ENCODE results near the gene ABCB9.

ABCB9 gene

DNA sequence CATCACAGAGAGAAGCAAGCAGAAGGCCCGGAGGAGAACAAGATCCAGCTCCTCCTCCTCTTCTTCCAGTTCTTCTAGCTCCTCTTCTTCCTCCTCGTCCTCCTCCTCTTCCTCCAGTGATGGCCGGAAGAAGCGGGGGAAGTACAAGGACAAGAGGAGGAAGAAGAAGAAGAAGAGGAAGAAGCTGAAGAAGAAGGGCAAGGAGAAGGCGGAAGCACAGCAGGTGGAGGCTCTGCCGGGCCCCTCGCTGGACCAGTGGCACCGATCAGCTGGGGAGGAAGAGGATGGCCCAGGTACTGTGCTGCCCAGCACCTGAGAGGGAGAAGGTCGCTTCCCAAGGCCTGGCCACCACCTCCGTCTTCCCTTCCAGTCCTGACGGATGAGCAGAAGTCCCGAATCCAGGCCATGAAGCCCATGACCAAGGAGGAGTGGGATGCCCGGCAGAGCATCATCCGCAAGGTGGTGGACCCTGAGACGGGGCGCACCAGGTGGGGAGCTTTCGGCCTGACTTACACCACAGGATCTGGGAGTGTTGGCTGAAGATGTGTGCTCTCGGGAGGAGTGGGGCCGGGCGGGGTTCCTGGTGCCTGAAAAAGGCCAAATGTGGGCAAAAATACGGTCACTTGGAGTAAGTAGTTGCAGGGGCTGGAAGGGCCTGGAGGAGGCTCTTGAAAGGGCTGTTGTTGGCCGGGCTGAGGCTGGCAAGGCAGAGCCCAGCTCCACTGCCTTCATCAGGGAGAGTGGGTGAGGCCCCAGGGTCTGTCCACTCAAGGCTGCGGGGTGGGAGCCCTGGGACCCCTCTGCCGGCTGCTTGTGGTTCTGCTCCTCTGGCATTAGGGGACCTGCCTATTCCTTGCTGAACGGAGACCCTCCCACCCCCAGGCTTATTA, 15.6 kb upstream of the ABCB9 start:
- no peak for DNase-seq (ENCODE audit: low read depth)

DNA sequence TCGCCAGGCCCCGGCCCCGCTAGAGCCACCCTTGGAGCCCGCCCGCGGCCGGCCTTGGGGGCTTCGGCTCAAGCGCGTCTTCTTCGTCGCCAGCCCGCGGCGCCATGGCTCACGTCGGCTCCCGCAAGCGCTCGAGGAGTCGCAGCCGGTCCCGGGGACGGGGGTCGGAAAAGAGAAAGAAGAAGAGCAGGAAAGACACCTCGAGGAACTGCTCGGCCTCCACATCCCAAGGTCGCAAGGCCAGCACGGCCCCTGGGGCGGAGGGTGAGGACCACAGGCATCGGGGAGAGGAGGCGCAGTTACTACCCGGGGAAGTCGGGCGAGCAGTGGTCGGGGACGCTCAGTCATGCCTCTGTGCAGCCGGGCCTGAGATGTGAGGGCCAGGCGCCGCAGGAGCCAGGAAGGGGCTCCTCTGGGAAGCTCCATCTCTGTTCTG, 14.8 kb upstream of the ABCB9 start:
- DNase-seq (ENCODE audit: low read depth), result no peak

DNA sequence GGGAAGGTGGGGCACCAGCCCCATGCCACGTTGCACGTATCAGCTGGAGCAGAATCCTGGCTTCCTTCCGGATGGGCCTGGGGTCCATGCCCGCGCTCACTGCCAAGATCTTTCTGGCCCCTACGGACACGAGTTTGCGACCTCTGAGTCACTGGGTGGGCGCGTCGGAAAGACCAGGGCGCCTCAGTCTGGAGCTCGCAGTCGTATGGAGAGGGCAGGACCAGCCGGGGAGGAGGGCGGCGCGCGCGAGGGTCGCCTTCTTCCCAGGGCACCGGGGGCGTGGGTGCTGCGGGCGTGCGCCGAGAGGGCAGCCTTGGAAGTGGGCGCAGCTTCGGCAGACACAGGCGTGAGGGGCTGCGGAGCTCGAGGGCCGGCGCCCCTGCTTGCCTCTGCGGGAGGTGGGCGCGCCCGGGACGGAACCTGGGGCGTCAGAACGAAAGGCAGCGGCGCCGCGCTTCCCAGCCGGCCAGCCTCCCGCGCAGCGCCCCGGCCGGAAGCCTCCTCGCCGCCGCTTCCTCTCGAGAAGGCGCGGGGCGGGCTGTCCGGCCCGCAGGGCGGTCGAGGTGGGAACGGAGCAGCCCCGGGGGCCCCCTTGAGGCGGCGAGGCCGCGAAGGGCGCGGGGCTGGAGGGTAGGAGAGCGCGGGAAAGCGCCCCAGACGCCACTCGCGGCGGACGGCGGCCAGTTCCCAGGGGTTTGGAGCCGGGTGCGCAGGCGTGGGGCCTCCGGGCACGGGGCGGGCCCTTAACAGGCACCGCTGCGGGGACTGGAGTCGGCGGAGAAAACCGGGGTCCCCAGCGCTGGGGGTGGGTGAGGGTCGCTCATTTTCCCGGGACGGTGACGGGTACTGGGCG, 14.1 kb upstream of the ABCB9 start, which contains the start of gene ARL6IP4:
TSS of gene ARL6IP4 (plus strand) at position 499 of the 853 bp plus-strand sequence. CDS start 459 bp downstream, outside the sequence.
- peak; percentile 47 for DNase-seq (ENCODE audit: low read depth)

DNA sequence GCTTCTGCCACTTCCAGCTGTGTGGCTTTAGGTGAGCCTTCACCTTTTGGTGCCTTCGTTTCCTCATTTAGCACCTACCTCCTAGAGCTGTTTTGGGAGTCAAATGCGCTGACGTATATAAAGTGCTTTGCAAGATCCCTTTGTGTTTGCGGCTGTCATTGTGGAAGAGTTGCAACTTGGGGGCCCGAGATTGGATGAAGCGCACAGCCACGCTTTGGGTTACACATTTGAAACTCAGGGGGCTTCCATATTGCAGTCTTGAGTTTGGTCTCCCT, 13.6 kb upstream of the ABCB9 start:
- no peak for DNase-seq (ENCODE audit: low read depth)

DNA sequence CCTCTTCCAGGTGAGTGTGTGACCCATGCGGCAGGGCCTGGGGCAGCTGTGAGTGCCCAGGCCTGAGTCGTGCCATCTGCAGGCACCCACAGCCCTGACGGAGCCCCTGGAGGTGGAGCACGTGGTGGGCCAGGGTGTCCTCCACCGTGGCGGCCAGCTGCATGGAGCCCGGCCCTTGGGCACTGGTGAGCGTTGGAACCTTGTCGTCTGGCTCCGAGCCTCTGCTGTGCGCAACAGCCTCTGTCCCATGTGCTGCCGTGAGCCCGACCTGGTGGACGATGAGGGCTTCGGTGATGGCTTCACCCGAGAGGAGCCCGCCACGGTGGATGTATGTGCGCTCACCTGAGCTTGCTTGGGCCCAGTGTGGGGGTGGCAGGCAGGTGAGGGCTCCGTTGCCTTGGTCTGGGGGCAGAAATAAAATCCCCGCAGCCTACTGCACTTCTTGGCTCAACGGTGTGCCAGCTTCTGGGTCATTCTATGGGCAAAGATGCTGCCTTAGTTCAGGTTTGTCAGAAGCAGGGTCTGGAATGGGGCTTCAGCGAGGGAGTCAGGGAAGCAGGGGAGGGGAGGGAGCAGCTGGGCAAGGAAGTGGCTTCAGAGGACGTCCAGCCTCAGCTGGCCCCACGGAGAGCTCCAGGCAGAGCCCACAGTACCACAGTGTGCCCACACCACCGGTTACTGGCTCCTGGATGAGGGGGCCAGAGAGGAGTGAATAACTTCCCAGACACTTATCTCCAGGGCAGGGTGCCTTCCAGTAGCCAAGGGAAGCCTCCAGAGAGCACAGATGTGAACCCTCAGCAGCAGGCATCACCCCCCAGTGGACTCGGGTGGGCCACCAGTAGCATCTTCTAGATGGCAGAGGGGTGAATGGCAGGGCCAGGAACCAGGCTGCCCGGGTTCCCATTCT, 13.0 kb upstream of the ABCB9 start:
- no peak for DNase-seq (ENCODE audit: low read depth)

DNA sequence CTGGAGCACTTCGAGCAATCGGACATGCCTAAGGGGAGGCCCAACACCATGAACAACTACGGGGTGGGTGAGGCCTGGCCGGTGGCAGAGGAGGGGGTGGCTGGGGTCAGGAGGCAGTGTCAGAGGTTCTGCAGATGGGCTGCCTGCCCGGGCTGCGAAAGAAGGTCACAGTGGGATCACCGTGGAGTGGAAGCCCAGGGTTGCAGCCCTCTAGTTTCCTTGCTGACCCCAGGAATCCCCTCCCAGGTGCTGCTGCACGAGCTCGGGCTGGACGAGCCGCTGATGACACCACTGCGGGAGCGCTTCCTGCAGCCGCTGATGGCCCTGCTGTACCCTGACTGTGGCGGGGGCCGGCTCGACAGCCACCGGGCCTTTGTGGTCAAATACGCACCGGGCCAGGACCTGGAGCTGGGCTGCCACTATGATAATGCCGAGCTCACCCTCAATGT, 12.3 kb upstream of the ABCB9 start:
- DNase-seq (ENCODE audit: low read depth), result no peak

DNA sequence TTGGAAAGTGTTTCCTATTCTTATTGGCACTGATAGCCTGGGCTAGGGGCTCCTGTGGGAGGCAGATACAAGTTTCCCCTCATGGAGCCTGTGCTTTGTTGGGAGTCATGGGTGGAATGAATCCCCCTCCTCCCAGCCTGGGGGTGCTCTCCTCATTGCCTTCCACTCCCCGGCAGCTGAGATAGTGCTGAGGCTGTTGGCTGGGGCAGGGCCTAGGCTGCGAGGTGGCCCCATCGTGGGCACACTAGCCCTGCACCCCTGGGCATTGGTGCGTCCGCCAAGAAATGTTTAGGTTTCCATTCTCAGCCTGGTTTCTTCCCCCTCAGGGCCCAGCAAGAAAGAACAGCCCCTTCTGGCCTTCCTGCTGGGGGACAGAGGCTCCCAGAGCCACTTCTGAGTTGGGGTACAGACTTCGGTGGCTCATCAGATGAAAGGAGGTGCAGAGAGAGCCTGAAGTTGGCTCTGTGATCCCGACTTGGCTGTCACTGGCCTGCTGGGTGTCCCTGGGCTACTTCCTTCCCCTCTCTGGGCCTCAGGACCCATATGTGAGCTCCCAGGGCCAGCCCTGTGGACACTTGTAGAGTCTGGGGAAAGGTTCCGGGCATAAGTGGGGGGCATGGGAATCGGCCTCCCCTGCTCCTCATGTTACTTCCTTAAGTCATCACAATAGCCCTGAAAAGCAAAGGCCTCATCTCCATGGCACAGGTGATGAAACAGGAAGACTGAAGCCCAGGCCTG, 11.6 kb upstream of the ABCB9 start:
- DNase-seq (ENCODE audit: low read depth), result no peak

DNA sequence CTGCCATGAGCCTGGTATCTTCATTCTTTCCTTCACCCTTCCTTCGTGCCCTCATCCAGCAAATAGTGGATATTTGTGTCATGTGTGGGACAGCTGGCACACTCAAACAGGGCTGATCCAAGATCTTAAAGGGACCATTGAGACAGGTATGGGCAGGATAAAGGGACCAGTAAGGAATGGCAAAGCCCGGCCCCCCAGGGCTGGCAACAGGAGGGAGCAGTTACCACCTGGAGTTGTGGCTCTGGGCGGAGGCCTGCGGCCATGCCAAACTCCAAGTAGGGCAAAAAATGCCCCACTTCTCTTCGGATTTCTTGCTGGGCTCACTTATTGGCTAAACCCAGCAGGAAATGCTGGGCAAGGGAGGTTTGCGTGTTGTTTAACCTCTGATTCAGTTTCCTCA, 10.9 kb upstream of the ABCB9 start:
- DNase-seq (ENCODE audit: low read depth), result no peak

DNA sequence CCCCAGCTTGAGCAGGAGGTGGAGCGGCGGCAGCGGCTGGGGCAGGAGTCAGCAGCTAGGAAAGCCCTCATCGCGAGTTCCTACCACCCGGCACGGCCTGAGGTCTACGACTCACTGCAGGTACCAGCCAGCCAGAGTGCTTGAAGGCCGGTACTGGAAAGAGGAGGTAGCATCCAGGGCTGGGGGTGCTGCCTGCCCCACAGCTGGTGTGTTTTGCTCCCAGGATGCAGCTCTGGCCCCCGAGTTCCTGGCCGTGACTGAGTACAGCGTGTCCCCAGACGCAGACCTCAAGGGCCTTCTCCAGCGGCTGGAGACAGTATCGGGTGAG, 10.3 kb upstream of the ABCB9 start:
- DNase-seq (ENCODE audit: low read depth), result no peak

DNA sequence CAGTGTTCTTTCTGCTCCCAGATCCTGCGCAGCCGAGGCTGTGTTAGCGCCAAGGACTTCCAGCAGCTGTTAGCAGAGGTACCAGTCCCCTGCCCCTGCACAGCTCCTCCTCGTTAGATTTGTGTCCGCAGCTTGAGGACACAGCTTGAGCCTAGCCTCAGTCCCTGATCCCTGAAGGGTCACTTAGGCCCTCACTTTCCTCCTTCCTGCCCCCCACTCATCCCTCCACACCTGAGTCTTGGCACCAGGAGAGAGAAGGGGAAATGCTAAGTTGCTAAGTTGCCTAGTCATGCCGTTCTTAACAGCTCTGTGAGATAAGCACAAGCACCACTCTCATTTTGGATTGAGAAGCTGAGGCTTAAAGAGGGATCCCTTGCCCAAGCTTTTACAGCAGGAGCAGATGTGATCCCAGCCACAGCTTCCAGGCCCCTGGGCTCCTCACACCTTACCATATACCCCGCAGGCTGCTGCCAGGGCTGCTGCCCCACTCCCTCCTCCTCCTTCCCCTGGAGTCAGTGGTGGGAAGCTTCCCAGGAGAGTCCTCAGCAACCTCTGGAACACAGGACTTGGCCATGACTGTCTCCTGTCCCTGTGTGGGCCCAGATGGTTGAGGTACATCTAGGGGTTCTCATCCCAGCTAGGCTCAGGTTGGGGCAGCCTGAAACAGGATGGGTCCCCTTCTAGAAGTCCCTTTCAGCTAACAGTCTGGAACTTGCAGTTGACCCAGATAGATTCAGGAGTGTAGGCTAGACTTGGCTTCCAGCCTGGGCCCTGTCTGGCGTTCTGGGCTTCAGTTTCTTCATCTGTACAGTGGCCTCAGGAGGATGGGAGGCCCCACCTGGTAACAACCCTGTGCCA, 9.8 kb upstream of the ABCB9 start:
- no peak for DNase-seq (ENCODE audit: low read depth)

DNA sequence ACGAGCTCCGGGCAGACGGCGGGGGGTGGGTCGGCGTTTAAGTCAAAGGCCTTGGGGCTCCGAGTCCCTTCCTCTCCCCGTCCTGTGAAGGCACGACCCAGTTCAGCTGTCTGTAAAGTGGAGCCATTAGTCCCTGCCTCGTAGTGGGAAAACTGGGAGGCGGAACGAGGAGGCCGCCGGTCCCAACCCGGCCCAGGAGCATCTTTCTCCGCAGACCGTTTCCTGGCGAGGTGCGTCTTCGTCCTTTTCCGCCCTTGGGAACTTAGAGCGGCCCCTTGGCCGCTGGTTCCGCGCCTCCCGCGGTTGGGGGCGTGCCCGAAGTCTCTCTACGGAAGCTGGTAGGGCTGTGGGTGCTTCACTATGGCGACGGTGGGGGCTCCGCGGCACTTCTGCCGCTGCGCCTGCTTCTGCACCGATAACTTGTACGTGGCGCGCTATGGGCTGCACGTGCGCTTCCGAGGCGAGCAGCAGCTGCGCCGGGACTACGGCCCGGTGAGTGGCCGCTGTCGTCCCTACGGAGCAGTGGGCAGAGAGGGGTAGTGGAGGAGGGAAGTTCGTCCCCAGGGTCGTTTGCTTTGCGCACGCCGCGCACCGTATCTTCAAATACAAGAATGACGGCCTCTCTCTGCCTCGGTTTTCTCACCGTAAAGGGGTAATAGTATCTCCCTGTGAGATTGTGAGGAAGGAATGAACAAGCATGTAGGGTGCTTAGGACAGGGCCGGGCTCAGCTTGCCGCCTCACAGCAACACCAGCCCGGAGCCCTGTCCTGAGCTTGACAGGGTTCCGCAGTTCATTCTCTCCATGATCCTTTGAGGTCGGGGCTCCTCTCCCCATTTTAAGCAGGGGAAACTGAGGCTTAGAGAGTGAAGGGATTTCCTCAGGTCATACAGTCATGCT, 8.9 kb upstream of the ABCB9 start, which contains the start of gene OGFOD2:
TSS of gene OGFOD2 (plus strand) at position 353 of the 898 bp plus-strand sequence. CDS start at position 361, 8 bp downstream.
- DNase-seq (ENCODE audit: low read depth), result peak; percentile 87

DNA sequence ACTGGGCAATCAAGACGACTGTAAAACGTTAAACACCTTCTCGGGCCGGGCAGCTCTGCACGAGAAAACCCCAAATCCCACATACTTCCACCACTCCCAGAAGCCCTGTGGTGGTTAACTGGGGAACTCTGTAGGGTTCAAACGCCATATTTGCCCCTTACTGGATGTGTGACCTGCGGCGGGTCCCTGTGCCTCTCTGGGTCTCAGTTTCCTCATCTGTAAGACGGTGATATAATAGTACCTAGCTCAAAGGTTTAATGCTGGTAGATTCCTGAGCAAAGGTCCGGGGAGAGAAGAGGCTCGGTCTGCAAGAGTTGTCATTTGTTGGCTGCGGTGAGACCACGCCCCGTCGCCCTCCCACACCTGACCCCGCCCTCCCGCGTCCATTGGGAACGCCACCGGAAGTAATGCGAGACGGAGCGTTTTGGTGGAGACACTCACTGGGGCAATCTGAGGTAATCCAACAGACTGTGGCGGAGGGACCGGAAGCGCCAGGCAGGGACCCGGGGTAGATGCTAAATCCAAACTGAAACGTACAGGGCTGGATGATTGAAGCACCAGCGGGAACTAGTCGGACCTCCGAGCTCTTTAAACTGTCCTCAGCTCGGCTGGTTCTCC, 8.1 kb upstream of the ABCB9 start:
- DNase-seq (ENCODE audit: low read depth), result peak; percentile 99

DNA sequence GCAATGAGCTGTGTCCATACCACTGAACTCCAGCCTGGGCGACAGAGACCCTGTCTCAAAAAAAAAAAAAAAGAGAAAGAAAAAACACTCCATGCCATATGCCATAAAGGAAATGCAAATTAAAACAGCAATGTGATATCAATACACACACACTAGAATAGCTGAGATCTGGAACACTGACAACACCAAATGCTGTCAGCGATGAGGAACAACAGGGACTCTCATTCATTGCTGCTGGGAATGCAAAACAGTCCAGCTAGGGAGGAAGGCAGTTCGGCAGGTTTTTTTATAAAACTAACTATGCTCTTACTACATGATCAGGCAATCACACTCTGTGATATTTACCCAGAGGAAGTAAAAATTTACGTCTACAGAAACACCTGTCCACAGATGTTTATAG, 3.4 kb upstream of the ABCB9 start:
- DNase-seq (ENCODE audit: low read depth), result no peak

DNA sequence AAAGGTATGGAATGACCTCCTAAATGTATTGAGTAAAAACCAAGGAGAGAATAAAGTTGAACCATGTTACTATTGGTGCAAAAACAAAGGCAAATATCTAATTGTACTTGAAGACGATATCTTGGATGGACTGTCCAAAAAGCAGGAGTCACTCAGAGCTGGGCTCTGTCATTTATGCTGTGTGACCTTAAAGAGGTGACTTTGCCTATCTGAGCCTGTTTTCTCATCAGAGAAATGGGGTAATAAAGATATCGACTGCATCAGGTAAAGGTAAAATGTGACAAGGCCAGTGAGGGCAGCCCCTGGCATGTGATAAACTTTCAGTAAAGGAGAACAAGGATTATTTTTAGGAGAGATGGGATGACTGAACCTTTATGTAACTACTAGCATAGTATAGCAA, 1.8 kb upstream of the ABCB9 start:
- no peak for DNase-seq (ENCODE audit: low read depth)

DNA sequence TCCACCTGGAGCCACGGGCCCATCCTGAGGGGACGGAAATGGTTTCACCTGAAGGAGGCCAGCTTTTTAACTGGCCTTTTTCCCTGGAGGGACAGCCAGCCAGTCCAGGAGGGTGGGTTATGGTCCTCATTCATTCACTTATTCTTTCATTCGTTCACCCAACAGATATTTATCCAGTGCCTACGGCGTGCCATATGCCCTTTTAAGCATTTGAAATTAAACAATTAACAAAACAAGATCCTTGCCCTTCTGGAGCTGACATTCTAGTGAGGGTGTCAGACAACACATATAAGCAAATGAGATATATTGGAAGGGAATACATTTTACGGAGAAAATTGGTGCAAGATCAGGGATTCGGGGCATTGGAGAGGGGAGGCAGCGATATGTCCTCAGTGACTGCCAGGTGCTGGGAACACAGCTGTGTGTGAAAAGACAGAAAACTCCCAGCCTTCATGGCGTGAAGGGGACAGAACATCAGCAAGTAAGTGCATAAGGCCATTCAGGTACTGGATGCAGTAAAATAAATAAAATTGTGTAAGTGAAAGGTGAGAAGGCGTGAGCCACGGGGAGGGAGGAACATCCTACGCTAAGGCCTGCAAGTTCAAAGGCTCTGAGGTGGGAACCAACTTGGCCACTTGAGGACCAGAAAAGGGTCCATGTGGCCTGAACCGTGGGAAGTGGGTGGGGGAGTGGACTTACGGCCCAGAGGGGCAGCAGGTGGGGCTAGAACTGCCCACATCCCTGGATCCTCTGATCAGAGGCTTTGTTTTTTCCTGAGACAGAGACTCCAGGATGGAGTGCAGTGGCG, 684 bp upstream of the ABCB9 start:
- DNase-seq (ENCODE audit: low read depth), result no peak

DNA sequence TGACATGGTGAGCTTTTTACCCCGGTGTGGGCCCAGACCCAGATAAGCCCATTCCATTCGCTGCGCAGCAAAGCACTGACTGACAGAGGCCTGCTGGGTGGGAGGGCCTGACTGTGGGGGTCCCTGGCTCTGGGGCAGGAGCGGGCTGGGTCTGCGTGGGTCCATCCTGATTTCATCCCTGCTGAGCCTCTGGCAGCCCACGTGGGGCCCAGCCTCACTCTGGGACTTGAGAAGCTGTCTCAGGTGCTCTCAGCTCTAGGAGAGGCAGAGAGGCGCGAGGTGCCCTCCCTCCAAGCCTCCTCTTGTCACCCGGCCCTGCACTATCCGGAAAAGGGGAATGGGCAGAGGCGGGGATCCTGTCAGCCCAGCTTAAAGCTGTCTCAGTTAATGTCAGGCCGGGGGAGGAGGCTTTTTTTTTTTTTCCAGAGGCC, 927 bp downstream of the ABCB9 start:
- no peak for DNase-seq (ENCODE audit: low read depth)

DNA sequence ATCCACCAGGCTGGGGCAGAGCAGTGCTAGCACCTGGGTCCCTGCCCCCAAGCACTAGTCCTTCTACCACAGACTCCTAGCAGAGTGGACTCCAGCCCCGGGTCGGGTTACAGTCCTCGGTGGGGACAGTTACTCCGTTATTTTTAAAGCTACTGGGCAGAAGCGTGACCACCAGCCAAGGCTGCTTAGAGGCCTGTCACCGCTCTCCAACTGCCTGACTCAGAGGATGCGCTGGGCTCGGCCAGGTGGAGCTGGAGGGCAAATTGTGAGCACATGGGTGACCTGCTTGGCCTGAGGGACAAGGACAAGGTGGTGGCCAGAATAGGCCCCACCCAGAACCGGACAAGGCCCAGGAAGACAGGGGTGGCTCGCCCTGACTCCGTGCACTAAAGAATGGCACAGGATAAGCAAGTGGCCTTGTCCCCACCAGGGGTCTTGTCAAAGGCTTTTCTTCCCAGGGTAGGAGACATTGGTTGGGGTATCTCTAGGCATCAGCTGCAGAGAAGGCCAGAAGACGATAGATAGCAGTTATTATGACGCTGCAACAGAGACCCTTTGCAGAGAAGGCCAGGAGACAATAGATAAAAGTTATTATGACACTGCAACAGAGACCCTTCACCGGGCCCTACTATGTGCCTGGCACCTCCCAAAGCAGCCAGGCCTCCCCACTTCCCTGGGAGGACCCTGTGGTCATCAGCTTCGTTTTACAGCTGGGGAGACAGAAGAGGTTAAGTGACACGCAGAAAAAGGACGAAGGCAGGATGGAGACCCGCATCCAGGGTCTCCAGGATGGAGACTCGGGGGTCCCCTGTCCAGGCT, 1.6 kb downstream of the ABCB9 start:
- DNase-seq (ENCODE audit: low read depth), result no peak

All from stimulated activated CD8-positive, alpha-beta memory T cell treated with anti-CD3 and anti-CD28 coated beads, Interleukin-12 subunit alpha, Interleukin-12 subunit beta, amount 100 ng/mL, for 1 hour (primary cell).